GM18861 (cell line): ENCODE results near the gene SMIM33.
"Not testable (repeated sequence)": the region's sequence is repeated elsewhere in the genome, so short reads cannot be mapped to it uniquely, and the experiment has no call there.

ENCODE experiments used
- ATAC-seq: cut with Tn5 transposase; IDR thresholded peaks from one replicate; pipeline ENCODE4 v1.9.1; 2021; ENCODE audit not compliant: unreplicated experiment

Gene SMIM33

GRCh38 chr5:139470821-139471300 is at the start of gene SMIM33:
TSS of gene SMIM33 (plus strand) at chr5:139471004. CDS start at chr5:139471122, 118 bp downstream.
- ATAC-seq: no peak

- peak; percentile 71 for ATAC-seq
These were observed 48.4 kb upstream of the SMIM33 start for GRCh38 chr5:139422307-139422893.

GRCh38 chr5:139425497-139425896 is 45.3 kb upstream of the SMIM33 start:
- no peak for ATAC-seq

- no peak for ATAC-seq
These were observed 44.5 kb upstream of the SMIM33 start for GRCh38 chr5:139426203-139426885.

GRCh38 chr5:139430015-139430414 is 40.8 kb upstream of the SMIM33 start:
- ATAC-seq: no peak

- ATAC-seq: no peak
These were observed 39.1 kb upstream of the SMIM33 start for GRCh38 chr5:139431706-139432105.

GRCh38 chr5:139435676-139436075 is 35.1 kb upstream of the SMIM33 start:
- ATAC-seq: no peak

GRCh38 chr5:139438707-139439012 is 32.1 kb upstream of the SMIM33 start:
- ATAC-seq: no peak

GRCh38 chr5:139439013-139439903 is 31.5 kb upstream of the SMIM33 start, which contains the start of gene DNAJC18:
TSS of gene DNAJC18 (minus strand) at chr5:139439525. CDS start at chr5:139439445, 80 bp downstream.
- peak; percentile 61 for ATAC-seq

- ATAC-seq: not testable (repeated sequence)
These were observed 30.4 kb upstream of the SMIM33 start for GRCh38 chr5:139440416-139440815.

- no peak for ATAC-seq
These were observed 26.9 kb upstream of the SMIM33 start for GRCh38 chr5:139443831-139444453.

GRCh38 chr5:139445325-139446170 is 25.3 kb upstream of the SMIM33 start:
- ATAC-seq: no peak

GRCh38 chr5:139446956-139447779 is 23.6 kb upstream of the SMIM33 start:
- ATAC-seq: peak; percentile 65

GRCh38 chr5:139451176-139451575 is 19.6 kb upstream of the SMIM33 start:
- ATAC-seq: no peak

GRCh38 chr5:139451878-139452660 is 18.7 kb upstream of the SMIM33 start:
- no peak for ATAC-seq

GRCh38 chr5:139453683-139454567 is 16.9 kb upstream of the SMIM33 start:
- ATAC-seq: no peak

GRCh38 chr5:139454568-139455290 is 16.1 kb upstream of the SMIM33 start:
- no peak for ATAC-seq
